Nephron (organoid): ENCODE measurements around the gene SYP.

Experiments
- H3K27ac Mint-ChIP-seq, 3 experiments: 2 replicates each; pipeline ENCODE4 v1.8.0; 2020; ENCODE audit warnings: mixed read lengths in 3 of 3, mild to moderate bottlenecking in 2 of 3, moderate library complexity in 1 of 3
- H3K27me3 Mint-ChIP-seq: 2 replicates; pipeline ENCODE4 v1.8.0; 2021; ENCODE audit warnings: low read depth, mild to moderate bottlenecking, moderate library complexity, mixed read lengths
- H3K36me3 Mint-ChIP-seq: 2 replicates; pipeline ENCODE4 v1.8.0; 2020; ENCODE audit warnings: low read depth, mixed read lengths
- H3K4me1 Mint-ChIP-seq: 2 replicates; pipeline ENCODE4 v1.8.0; 2020; ENCODE audit warnings: mixed read lengths
- H3K4me3 Mint-ChIP-seq, 3 experiments: 2 replicates each; pipeline ENCODE4 v1.8.0; 2020; ENCODE audit warnings: mild to moderate bottlenecking in 3 of 3, mixed read lengths in 3 of 3, moderate library complexity in 2 of 3
- H3K9me3 Mint-ChIP-seq: 2 replicates; pipeline ENCODE4 v1.8.0; 2020; ENCODE audit warnings: mixed read lengths
- CTCF ChIP-seq, 3 experiments: fragments of 200-600 bp; sonication (generic); IDR thresholded peaks; one replicate each; pipeline ENCODE4 v1.5.0; 2021; ENCODE audit warnings: antibody characterized with exemption in 3 of 3; ENCODE audit not compliant: unreplicated experiment in 3 of 3

The SYP gene

GRCh38 chrX:49192722-49193328 lies 7.2 kb downstream of the SYP start:
- Mint-ChIP-seq H3K27me3 (peaks cover under 1% of the 10 kb centered on the region), H3K36me3 (no peaks in the 10 kb centered on the region), H3K4me3 (peak overlapping the region; percentile 68 to 78 (median 75)), H3K9me3 (peaks cover 14% of the 10 kb centered on the region), H3K27ac (peak overlapping the region in 1 of 3 experiments; percentile 69), H3K4me1 (peaks cover 10% of the 10 kb centered on the region)
- TF ChIP-seq CTCF (IDR thresholded peaks at IDR 0.05; ENCODE audit: unreplicated experiment in 3 of 3) = peak; percentile 37 to 50 (median 39)

- Mint-ChIP-seq H3K4me3 (peak overlapping the region; percentile 80 to 85 (median 84)), H3K36me3 (no peaks in the 10 kb centered on the region), H3K27ac (peak overlapping the region in 1 of 3 experiments; percentile 51), H3K4me1 (peaks cover 10% of the 10 kb centered on the region), H3K9me3 (peaks cover 14% of the 10 kb centered on the region), H3K27me3 (no peaks in the 10 kb centered on the region)
- no peak for TF ChIP-seq CTCF (IDR thresholded peaks at IDR 0.05; ENCODE audit: unreplicated experiment in 3 of 3)
Measured at GRCh38 chrX:49191574-49192011, 8.4 kb downstream of the SYP start.

GRCh38 chrX:49190821-49191573 lies 9.0 kb downstream of the SYP start:
- H3K36me3 Mint-ChIP-seq = no peaks in the 10 kb centered on the region
- H3K4me1 Mint-ChIP-seq = peaks cover 10% of the 10 kb centered on the region
- no peak for TF ChIP-seq CTCF (IDR thresholded peaks at IDR 0.05; ENCODE audit: unreplicated experiment in 3 of 3)
- H3K27me3 Mint-ChIP-seq = no peaks in the 10 kb centered on the region
- peak overlapping the region; percentile 81 to 94 (median 94) for H3K27ac Mint-ChIP-seq
- H3K9me3 Mint-ChIP-seq = peaks cover 14% of the 10 kb centered on the region
- peak overlapping the region; percentile 80 to 85 (median 84) for H3K4me3 Mint-ChIP-seq

GRCh38 chrX:49189606-49190005 lies 10.4 kb downstream of the SYP start:
- H3K4me1 Mint-ChIP-seq = peaks cover 14% of the 10 kb centered on the region
- no peaks in the 10 kb centered on the region for H3K36me3 Mint-ChIP-seq
- peak overlapping the region; percentile 58 to 83 (median 72) for H3K27ac Mint-ChIP-seq

GRCh38 chrX:49188468-49189076 lies 11.4 kb downstream of the SYP start:
- Mint-ChIP-seq H3K9me3 (peaks cover 6% of the 10 kb centered on the region), H3K27ac (peak overlapping the region in 2 of 3 experiments; percentile 9 to 40), H3K36me3 (no peaks in the 10 kb centered on the region), H3K4me1 (peaks cover 14% of the 10 kb centered on the region), H3K27me3 (no peaks in the 10 kb centered on the region), H3K4me3 (peak overlapping the region in 2 of 3 experiments; percentile 9 to 35)
- TF ChIP-seq CTCF (IDR thresholded peaks at IDR 0.05; ENCODE audit: unreplicated experiment in 3 of 3) = no peak

More at GRCh38 chrX:49189606-49190005, 10.4 kb downstream of the SYP start:
- Mint-ChIP-seq H3K9me3 (peaks cover 11% of the 10 kb centered on the region), H3K4me3 (peak overlapping the region; percentile 53 to 80 (median 59)), H3K27me3 (no peaks in the 10 kb centered on the region)
- TF ChIP-seq CTCF (IDR thresholded peaks at IDR 0.05; ENCODE audit: unreplicated experiment in 3 of 3) = no peak
